Islet precursor cell (in vitro differentiated cells): ENCODE data around the gene MS4A4A.

Experiments used
- DNase-seq: peaks from one replicate; pipeline ENCODE4 v3.0.0-alpha.2; 2018

The MS4A4A gene

GRCh38 chr11:60349990-60350389, 69.5 kb downstream of the MS4A4A start:
- DNase-seq = no peak

- no peak for DNase-seq
Measured at GRCh38 chr11:60357771-60358170, 77.3 kb downstream of the MS4A4A start.
